Mucosa of rectum (tissue), 2 donors: ENCODE data around the gene GNAO1.

ENCODE experiments used
- H3K27ac ChIP-seq, 2 donors: one replicate each; pipeline ENCODE4 v1.7.0; 2013; ENCODE audit warnings: inconsistent platforms in 2 of 2, low read depth in 2 of 2, low read length in 2 of 2
- H3K27me3 ChIP-seq, 2 donors: one replicate each; pipeline ENCODE4 v1.7.0; 2013; ENCODE audit warnings: low read length in 2 of 2; ENCODE audit not compliant: control insufficient read depth in 2 of 2, insufficient read depth in 2 of 2
- H3K36me3 ChIP-seq, 2 donors: one replicate each; pipeline ENCODE4 v1.7.0; 2013; ENCODE audit warnings: low read length in 2 of 2; ENCODE audit not compliant: control insufficient read depth in 2 of 2, insufficient read depth in 2 of 2
- H3K4me1 ChIP-seq, 2 donors: one replicate each; pipeline ENCODE4 v1.7.0; 2013; ENCODE audit warnings: low read length in 2 of 2, mild to moderate bottlenecking in 1 of 2; ENCODE audit not compliant: control insufficient read depth in 2 of 2, insufficient read depth in 2 of 2
- H3K4me3 ChIP-seq, 2 donors: one replicate each; pipeline ENCODE4 v1.7.0; 2013; ENCODE audit warnings: low read length in 2 of 2
- H3K9ac ChIP-seq, 2 donors: one replicate each; pipeline ENCODE4 v1.7.0; 2013; ENCODE audit warnings: low read length in 2 of 2, low read depth in 1 of 2, mild to moderate bottlenecking in 1 of 2
- H3K9me3 ChIP-seq, 2 donors: one replicate each; pipeline ENCODE4 v1.7.0; 2013; ENCODE audit warnings: low read length in 2 of 2; ENCODE audit not compliant: control insufficient read depth in 2 of 2
- donor health status: healthy.
- donor health status: Normal muscosa, but diverticular disease.

Gene GNAO1

GRCh38 chr16:56400458-56400857, 209.2 kb downstream of the GNAO1 start:
- H3K4me1 ChIP-seq = no peaks in the 10 kb centered on the region
- H3K27me3 ChIP-seq = no peaks in the 10 kb centered on the region
- H3K9ac ChIP-seq = no peak overlapping the region
- H3K9me3 ChIP-seq = no peaks in the 10 kb centered on the region
- H3K27ac ChIP-seq = no peak overlapping the region
- peaks cover 44% of the 10 kb centered on the region in 2 donors for H3K36me3 ChIP-seq
- no peak overlapping the region for H3K4me3 ChIP-seq

GRCh38 chr16:56401482-56401881, 210.2 kb downstream of the GNAO1 start:
- Histone ChIP-seq H3K4me1 (no peaks in the 10 kb centered on the region), H3K9ac (no peak overlapping the region), H3K36me3 (peaks cover 46% of the 10 kb centered on the region in 2 donors), H3K27ac (no peak overlapping the region), H3K4me3 (no peak overlapping the region), H3K9me3 (no peaks in the 10 kb centered on the region), H3K27me3 (no peaks in the 10 kb centered on the region)

DNA sequence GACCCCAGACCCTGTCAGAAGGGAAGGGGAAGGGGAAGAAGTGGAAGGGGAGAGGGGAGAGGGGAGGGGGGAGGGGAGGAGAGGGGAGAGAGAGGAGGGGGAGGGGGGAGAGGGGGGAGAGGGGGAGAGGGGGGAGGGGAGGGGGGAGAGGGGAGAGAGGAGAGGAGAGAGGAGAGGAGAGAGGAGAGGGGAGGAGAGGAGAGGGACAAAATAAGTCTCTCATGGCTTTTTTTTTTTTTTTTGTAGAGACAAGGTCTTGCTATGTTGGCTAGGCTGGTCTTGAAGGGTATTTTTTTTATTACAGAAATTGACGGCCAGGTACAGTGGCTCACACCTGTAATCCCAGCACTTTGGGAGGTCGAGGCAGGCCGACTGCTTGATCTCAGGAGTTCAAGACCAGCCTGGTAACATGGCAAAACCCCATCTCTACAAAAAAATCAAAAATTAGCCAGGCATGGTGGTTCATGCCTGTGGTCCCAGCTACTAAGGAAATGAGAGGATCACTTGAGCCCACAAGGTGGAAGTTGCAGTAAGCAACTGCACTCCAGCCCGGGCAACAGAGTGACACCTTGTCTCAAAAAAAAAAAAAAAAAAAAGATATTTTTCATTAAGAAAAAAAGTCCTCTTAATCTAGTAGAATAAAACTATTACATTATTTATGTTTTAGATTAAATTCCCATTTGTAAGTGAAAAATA, 214.8 kb downstream of the GNAO1 start:
- Histone ChIP-seq H3K9me3 (no peaks in the 10 kb centered on the region), H3K27me3 (no peaks in the 10 kb centered on the region), H3K9ac (no peak overlapping the region), H3K4me3 (no peak overlapping the region), H3K4me1 (peaks cover 0 to 16% of the 10 kb centered on the region in 2 donors), H3K27ac (no peak overlapping the region), H3K36me3 (peaks cover 41 to 52% of the 10 kb centered on the region in 2 donors)
